Naive B cell (primary cell): ENCODE measurements around the gene GP9. TPM values are rescaled to one million over a fixed set of nuclear protein-coding genes. Genes with fewer than 3 reads are reported as not detected.
"Not testable (repeated sequence)": the region's sequence is repeated elsewhere in the genome, so short reads cannot be mapped to it uniquely, and the experiment has no call there.

Experiments used
- ATAC-seq, 2 donors: fragments of 150-1000 bp; cut with Tn5 transposase; 2 replicates each; pipeline ENCODE4 v1.10.0; 2021; ENCODE audit warnings: low read depth in 2 of 2, mild to moderate bottlenecking in 2 of 2, moderate library complexity in 2 of 2
- DNase-seq: peaks from one replicate; pipeline ENCODE4 v3.0.0; 2022
- H3K27ac Mint-ChIP-seq, 6 donors: one replicate each; pipeline ENCODE4 v1.8.0; 2020 to 2022; ENCODE audit warnings: mild to moderate bottlenecking in 6 of 6, mixed read lengths in 6 of 6, moderate library complexity in 5 of 6, inconsistent platforms in 2 of 6
- H3K27me3 Mint-ChIP-seq, 3 donors: one replicate each; pipeline ENCODE4 v1.8.0; 2021 to 2022; ENCODE audit warnings: mixed read lengths in 3 of 3, mild to moderate bottlenecking in 1 of 3
- H3K36me3 Mint-ChIP-seq, 2 donors: one replicate each; pipeline ENCODE4 v1.8.0; 2020 to 2022; ENCODE audit warnings: mixed read lengths in 2 of 2, inconsistent platforms in 1 of 2, mild to moderate bottlenecking in 1 of 2
- H3K4me1 Mint-ChIP-seq, 3 donors: one replicate each; pipeline ENCODE4 v1.8.0; 2020 to 2022; ENCODE audit warnings: mixed read lengths in 3 of 3, inconsistent platforms in 1 of 3, mild to moderate bottlenecking in 1 of 3, moderate library complexity in 1 of 3
- H3K4me3 Mint-ChIP-seq, 8 donors: one replicate each; pipeline ENCODE4 v1.8.0; 2020 to 2022; ENCODE audit warnings: mild to moderate bottlenecking in 8 of 8, mixed read lengths in 8 of 8, moderate library complexity in 8 of 8, inconsistent platforms in 2 of 8
- H3K9me3 Mint-ChIP-seq, 7 donors: one replicate each; pipeline ENCODE4 v1.8.0; 2020 to 2022; ENCODE audit warnings: mixed read lengths in 7 of 7, mild to moderate bottlenecking in 5 of 7, inconsistent platforms in 2 of 7, moderate library complexity in 1 of 7
- polyA plus RNA-seq, 6 donors: library from polyadenylated mRNA; unstranded; fragments of 300-500 nt; fragmentation: Illumina TruSeq; gene quantifications; one replicate each; pipeline ENCODE4 v1.2.3, GENCODE V29; 2021; ENCODE audit warnings: low read depth in 6 of 6

GP9 gene
- polyA plus RNA-seq, 6 donors from 2014 or later: 0.99 to 6.8 (median 4.1) TPM

DNA sequence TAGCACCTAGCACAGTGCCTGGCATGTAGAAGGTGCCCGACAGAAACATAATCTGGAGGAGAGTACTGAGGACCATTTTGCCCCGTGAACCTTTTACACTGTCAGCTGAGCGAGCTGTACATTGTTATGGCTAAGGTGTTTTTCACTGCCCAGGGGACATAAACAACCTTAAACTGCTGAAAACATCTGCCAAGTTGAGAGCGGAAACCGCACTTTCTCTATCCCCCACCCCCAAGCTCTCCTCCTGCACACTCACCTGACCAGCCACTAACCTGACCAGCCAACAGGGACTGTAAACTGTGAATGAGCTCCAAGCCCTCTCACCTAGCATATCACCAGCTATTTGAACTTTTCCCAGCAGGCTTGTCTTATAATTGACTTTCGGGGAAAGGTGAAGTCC lies 43.5 kb downstream of the GP9 start:
- H3K36me3 Mint-ChIP-seq: peaks cover 9 to 14% of the 10 kb centered on the region in 2 donors
- no peak for DNase-seq
- H3K27ac Mint-ChIP-seq: no peak overlapping the region
- H3K27me3 Mint-ChIP-seq: no peaks in the 10 kb centered on the region
- H3K4me1 Mint-ChIP-seq: peaks cover 19 to 42% (median 22%) of the 10 kb centered on the region in 3 donors
- H3K9me3 Mint-ChIP-seq: no peaks in the 10 kb centered on the region
- ATAC-seq: no peak
- no peak overlapping the region for H3K4me3 Mint-ChIP-seq

DNA sequence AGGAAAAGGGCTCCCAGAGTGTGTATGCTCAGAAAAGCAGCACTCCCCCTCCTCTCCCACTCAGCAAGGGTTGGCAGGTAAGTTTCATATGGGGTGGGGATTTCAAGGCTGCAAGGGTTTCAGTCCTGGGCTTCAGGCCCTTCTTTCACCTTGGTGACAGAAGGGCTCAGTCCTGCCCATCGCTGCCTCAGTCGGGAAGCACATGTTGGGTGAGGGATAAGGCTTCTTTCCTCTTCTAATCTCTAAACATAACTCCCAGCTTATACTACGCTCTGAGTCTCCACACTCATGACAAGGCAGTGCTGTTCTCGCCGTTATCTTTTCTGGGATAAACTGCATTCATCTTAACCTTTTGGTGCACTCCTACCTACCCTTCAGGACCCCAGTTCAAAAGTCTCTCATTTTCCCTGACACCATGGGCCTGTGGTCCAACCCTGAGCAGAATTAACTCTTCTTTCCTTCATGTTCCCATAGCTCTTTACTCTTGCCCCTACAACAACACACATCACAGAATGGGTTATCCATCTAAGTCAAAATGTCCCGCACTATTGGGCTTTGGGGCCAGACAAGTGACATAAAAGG lies 44.0 kb downstream of the GP9 start:
- ATAC-seq (no peak), DNase-seq (no peak)
- Mint-ChIP-seq H3K4me3 (no peak overlapping the region), H3K9me3 (no peaks in the 10 kb centered on the region), H3K4me1 (peaks cover 18 to 41% (median 22%) of the 10 kb centered on the region in 3 donors), H3K27me3 (no peaks in the 10 kb centered on the region), H3K36me3 (peaks cover 9 to 13% of the 10 kb centered on the region in 2 donors), H3K27ac (no peak overlapping the region)

DNA sequence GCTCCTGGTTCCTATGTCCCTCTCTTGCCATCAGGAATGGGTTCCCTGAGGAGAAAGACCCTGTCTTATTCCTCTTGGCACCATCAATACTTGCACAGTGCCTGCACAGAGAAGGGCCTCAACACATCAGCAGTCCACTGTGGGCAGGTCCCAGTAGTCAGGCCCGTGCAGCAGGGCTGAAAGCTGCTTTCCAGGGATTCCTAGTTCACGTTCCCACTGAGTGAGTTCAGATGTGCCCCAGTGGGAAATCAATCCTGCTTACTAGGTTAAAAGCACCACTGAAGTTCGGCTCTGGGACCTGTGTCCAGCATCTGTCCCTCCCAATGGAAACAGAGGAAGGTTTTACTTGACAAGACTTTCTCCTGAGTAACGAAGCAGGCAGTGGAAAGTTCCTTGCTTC lies 45.3 kb downstream of the GP9 start:
- H3K36me3 Mint-ChIP-seq: peaks cover 8 to 9% of the 10 kb centered on the region in 2 donors

DNA sequence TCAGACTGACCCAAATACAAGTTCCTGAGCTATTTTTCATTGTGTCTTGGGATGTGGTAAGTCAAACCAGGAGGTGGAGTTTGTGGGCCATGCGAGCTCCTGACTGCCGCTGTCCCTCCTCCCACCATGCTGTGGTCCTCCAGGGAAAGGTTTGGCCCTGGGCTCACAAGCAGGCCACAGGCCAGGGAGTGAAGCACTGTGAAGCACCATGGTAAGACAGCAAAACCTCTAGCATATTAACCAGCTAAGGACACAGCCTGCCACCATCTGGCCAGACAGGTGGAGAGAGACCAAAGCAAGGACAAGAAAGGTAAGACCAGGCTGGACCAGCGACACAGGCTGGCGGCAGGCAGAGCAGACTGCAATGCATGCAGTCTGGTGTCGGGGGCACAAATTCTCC lies 45.7 kb downstream of the GP9 start:
- no peak overlapping the region for H3K4me3 Mint-ChIP-seq
- H3K4me1 Mint-ChIP-seq: peaks cover 12 to 33% (median 19%) of the 10 kb centered on the region in 3 donors
- ATAC-seq (no peak), DNase-seq (no peak)
- no peaks in the 10 kb centered on the region for H3K27me3 Mint-ChIP-seq
- H3K9me3 Mint-ChIP-seq: no peaks in the 10 kb centered on the region
- peak overlapping the region in 1 of 6 donors; percentile 54 for H3K27ac Mint-ChIP-seq
- peaks cover 8 to 9% of the 10 kb centered on the region in 2 donors for H3K36me3 Mint-ChIP-seq

More for the DNA sequence above, 45.3 kb downstream of the GP9 start:
- Mint-ChIP-seq H3K9me3 (no peaks in the 10 kb centered on the region), H3K27ac (peak overlapping the region in 1 of 6 donors; percentile 27), H3K4me1 (peaks cover 14 to 36% (median 21%) of the 10 kb centered on the region in 3 donors), H3K4me3 (no peak overlapping the region), H3K27me3 (no peaks in the 10 kb centered on the region)
- DNase-seq (no peak), ATAC-seq (no peak)

DNA sequence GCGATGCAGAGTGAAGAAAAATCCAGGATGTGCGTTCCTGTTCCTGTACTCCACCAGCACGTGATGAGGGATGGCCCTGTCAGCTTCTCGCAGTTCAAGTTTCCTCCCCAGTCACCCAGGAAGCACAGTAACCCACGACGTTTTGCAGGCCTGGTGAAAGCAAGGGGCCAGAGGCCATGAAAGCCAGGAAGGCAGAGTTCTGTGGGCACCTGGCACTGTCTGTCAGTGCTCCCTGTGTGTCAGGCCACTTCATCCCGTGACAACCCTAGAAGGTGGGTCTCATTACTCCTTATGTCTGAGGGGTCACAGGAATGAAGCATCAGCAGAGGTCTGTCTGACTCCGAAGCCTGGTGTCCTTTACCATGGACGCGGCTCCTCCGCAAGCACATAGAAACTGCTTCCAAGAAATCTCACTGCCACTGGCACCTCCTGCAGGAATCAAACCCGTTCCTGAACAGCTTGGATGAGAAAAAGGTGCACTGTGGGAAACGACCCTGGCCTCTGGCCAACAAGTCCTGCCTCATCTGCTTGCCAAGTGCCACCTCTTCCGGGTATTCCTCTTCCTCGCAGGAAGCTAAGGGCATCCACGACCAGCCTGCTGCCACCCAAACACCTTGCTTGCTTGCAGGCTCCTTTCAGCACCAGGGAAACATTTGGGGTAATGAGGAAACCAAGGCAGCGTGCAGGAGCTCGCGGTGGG lies 46.4 kb downstream of the GP9 start:
- Mint-ChIP-seq H3K27me3 (no peaks in the 10 kb centered on the region), H3K36me3 (peaks cover 8 to 9% of the 10 kb centered on the region in 2 donors), H3K27ac (no peak overlapping the region), H3K4me1 (peaks cover 8 to 26% (median 16%) of the 10 kb centered on the region in 3 donors), H3K4me3 (no peak overlapping the region), H3K9me3 (no peaks in the 10 kb centered on the region)
- DNase-seq (no peak), ATAC-seq (no peak)

DNA sequence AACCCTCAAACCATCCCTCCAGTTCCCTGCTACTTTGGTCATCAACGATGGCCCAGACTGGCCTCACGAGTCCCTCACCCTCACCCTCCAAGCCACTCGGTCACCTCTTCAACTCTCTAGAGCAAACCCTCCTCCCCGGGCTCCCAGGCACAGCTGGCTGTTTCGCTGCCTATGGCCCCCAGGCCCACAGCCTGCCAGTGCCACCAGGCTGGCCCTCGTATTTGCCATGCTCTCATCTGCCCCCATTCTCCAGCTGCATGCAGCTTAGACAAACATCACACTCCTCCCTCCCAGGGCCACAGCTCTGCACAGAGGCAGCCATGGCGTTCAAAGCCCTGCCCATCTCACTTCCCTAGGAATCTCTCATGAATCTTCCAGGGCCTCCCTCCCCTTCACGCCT lies 47.2 kb downstream of the GP9 start:
- ATAC-seq: no peak
- peaks cover 8 to 9% of the 10 kb centered on the region in 2 donors for H3K36me3 Mint-ChIP-seq
- H3K4me3 Mint-ChIP-seq: peak overlapping the region in 1 of 8 donors; percentile 24
- no peak for DNase-seq
- H3K27ac Mint-ChIP-seq: peak overlapping the region in 2 of 6 donors; percentile 42 to 86
- H3K9me3 Mint-ChIP-seq: no peaks in the 10 kb centered on the region
- H3K4me1 Mint-ChIP-seq: peaks cover 8 to 25% (median 16%) of the 10 kb centered on the region in 3 donors
- no peaks in the 10 kb centered on the region for H3K27me3 Mint-ChIP-seq

DNA sequence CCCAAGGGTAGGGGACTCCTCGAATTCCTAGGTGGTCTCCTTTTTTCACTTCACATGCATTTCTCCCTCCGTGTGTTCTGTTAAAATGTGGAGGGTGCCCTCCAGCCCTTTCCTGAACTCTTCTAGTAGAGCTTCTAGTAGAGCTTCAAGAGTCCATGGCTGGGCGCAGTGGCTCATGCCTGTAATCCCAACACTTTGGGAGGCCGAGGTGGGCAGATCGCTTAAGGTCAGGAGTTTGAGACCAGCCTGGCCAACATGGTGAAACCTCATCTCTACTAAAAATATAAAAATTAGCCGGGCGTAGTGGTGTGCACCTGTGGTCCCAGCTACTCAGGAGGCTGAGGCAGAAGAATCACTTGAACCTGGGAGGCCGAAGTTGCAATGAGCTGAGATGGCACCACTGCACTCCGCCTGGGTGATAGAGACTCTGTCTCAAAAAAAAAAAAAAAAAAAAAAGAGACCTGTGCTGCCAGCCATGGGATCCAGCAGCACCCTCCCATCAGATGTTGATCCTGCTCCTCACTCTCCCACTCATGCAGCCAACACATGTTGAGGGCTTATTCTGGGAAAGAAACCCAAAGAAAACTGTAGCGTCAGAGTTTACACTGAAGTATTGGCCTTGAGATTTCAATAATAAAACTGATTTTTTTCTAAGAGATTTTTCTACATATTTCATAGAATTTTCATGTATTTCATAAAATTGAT lies 50.6 kb downstream of the GP9 start:
- Mint-ChIP-seq H3K4me1 (peaks cover 7 to 17% (median 8%) of the 10 kb centered on the region in 3 donors), H3K36me3 (peaks cover 9 to 12% of the 10 kb centered on the region in 2 donors), H3K27ac (peak overlapping the region in 1 of 6 donors; percentile 57)
- not testable (repeated sequence) for H3K9me3 Mint-ChIP-seq, H3K27me3 Mint-ChIP-seq, DNase-seq, ATAC-seq, H3K4me3 Mint-ChIP-seq

Other genes starting within 250 kb of the GP9 start
- gene ACAD9, start 181.2 kb upstream of the GP9 start, polyA plus RNA-seq: 10 to 100 TPM in 4 of 6 donors, 1 to 10 TPM in 2; 8.6 to 20.4 (median 17.0) TPM
- not detected for gene CFAP92, start 66.7 kb upstream of the GP9 start, polyA plus RNA-seq
- not detected for gene EFCC1, start 59.5 kb upstream of the GP9 start, polyA plus RNA-seq
- 10 to 100 TPM in 2 of 6 donors, 1 to 10 TPM in 4; 4.0 to 10.7 (median 7.0) TPM for gene RAB43, start 61.0 kb downstream of the GP9 start, polyA plus RNA-seq
- 10 to 100 TPM; 74.5 to 95.8 (median 88.9) TPM for gene ISY1, start 100.3 kb downstream of the GP9 start, polyA plus RNA-seq
- 1,000 to 10,000 TPM in 3 of 6 donors, 100 to 1,000 TPM in 3; 838 to 1,460 (median 963) TPM for gene CNBP, start 123.1 kb downstream of the GP9 start, polyA plus RNA-seq
- 10 to 100 TPM; 48.6 to 95.6 (median 60.9) TPM for gene COPG1, start 188.8 kb downstream of the GP9 start, polyA plus RNA-seq
- 100 to 1,000 TPM; 128 to 265 (median 146) TPM for gene HMCES, start 218.1 kb downstream of the GP9 start, polyA plus RNA-seq